Mesenchymal stem cell (in vitro differentiated cells and primary cell): ENCODE measurements around the gene DSEL.
A peak's percentile ranks its signal among the peaks of the same experiment; 100 is the strongest.

Experiments
- DNase-seq: peaks from one replicate; pipeline ENCODE4 v3.0.0-alpha.2; 2013
- H2AFZ ChIP-seq: one replicate; pipeline ENCODE4 v1.6.1; 2013; ENCODE audit warnings: low read depth, mild to moderate bottlenecking, control low read depth, inconsistent platforms, low read length, moderate library complexity
- H2AK5ac ChIP-seq: 2 replicates; pipeline ENCODE4 v1.6.1; 2013; ENCODE audit warnings: low read length, moderate library complexity, mild to moderate bottlenecking, inconsistent platforms; ENCODE audit not compliant: severe bottlenecking
- H2BK120ac ChIP-seq: one replicate; pipeline ENCODE4 v1.6.1; 2013; ENCODE audit warnings: low read depth, mild to moderate bottlenecking, inconsistent platforms, low read length, moderate library complexity
- H2BK12ac ChIP-seq, 2 experiments: one replicate each; pipeline ENCODE4 v1.6.1; 2013; ENCODE audit warnings: inconsistent platforms in 2 of 2, low read length in 2 of 2, mild to moderate bottlenecking in 2 of 2, moderate library complexity in 2 of 2, control low read depth in 1 of 2
- H2BK15ac ChIP-seq: one replicate; pipeline ENCODE4 v1.6.1; 2013; ENCODE audit warnings: mild to moderate bottlenecking, low read depth, inconsistent platforms; ENCODE audit not compliant: poor library complexity, severe bottlenecking
- H2BK5ac ChIP-seq: 2 replicates; pipeline ENCODE4 v1.6.1; 2013; ENCODE audit warnings: low read depth, mild to moderate bottlenecking, low read length, control low read depth, inconsistent platforms; ENCODE audit not compliant: poor library complexity, severe bottlenecking
- H3K14ac ChIP-seq, 2 experiments: one replicate each; pipeline ENCODE4 v1.6.1; 2013; ENCODE audit warnings: inconsistent platforms in 2 of 2, low read length in 2 of 2, control low read depth in 1 of 2, mild to moderate bottlenecking in 1 of 2, moderate library complexity in 1 of 2
- H3K18ac ChIP-seq, 2 experiments: one replicate each; pipeline ENCODE4 v1.6.1; 2013; ENCODE audit warnings: inconsistent platforms in 2 of 2, low read length in 2 of 2, control low read depth in 1 of 2, low read depth in 1 of 2, mild to moderate bottlenecking in 1 of 2
- H3K23ac ChIP-seq, 2 experiments: one replicate each; pipeline ENCODE4 v1.6.1; 2013; ENCODE audit warnings: inconsistent platforms in 2 of 2, low read length in 2 of 2, mild to moderate bottlenecking in 2 of 2, moderate library complexity in 2 of 2, control low read depth in 1 of 2
- H3K27ac ChIP-seq: 2 replicates; pipeline ENCODE4 v1.5.1; 2013; ENCODE audit warnings: mild to moderate bottlenecking, moderate library complexity, low read length, control low read depth, inconsistent platforms; ENCODE audit not compliant: poor library complexity, severe bottlenecking
- H3K27me3 ChIP-seq, 2 experiments: 2 replicates each; pipeline versions ENCODE4 v1.6.1 to v1.7.0; 2013; ENCODE audit warnings: low read length in 2 of 2, mild to moderate bottlenecking in 2 of 2, moderate library complexity in 2 of 2, control low read depth in 1 of 2, inconsistent platforms in 1 of 2; ENCODE audit not compliant: control insufficient read depth in 1 of 2, insufficient read depth in 1 of 2
- H3K36me3 ChIP-seq, 2 experiments: 2 replicates each; pipeline versions ENCODE4 v1.6.1 to v1.7.0; 2013; ENCODE audit warnings: low read length in 2 of 2, control low read depth in 1 of 2, inconsistent platforms in 1 of 2, low read depth in 1 of 2, mild to moderate bottlenecking in 1 of 2; ENCODE audit not compliant: insufficient read depth in 2 of 2, control insufficient read depth in 1 of 2
- H3K4ac ChIP-seq, 2 experiments: one replicate each; pipeline ENCODE4 v1.6.1; 2013; ENCODE audit warnings: inconsistent platforms in 2 of 2, low read length in 2 of 2, mild to moderate bottlenecking in 2 of 2, moderate library complexity in 2 of 2, control low read depth in 1 of 2, low read depth in 1 of 2
- H3K4me1 ChIP-seq: 2 replicates; pipeline ENCODE4 v1.6.1; 2013; ENCODE audit warnings: low read depth, low read length, control low read depth; ENCODE audit not compliant: control insufficient read depth, insufficient read depth
- H3K4me2 ChIP-seq: 2 replicates; pipeline ENCODE4 v1.6.1; 2013; ENCODE audit warnings: low read length, mild to moderate bottlenecking, inconsistent platforms; ENCODE audit not compliant: poor library complexity, severe bottlenecking
- H3K4me3 ChIP-seq, 2 experiments: 2 replicates each; pipeline versions ENCODE4 v1.5.1 to v1.7.0; 2013; ENCODE audit warnings: low read length in 2 of 2, mild to moderate bottlenecking in 2 of 2, control low read depth in 1 of 2, low read depth in 1 of 2; ENCODE audit not compliant: insufficient read depth in 1 of 2
- H3K79me1 ChIP-seq: replicated peaks from 2 replicates; pipeline ENCODE4 v1.6.1; 2013; ENCODE audit warnings: mild to moderate bottlenecking, control low read depth, low read length, inconsistent platforms; ENCODE audit not compliant: poor library complexity, severe bottlenecking
- H3K9ac ChIP-seq: 2 replicates; pipeline ENCODE4 v1.7.0; 2013; ENCODE audit warnings: mild to moderate bottlenecking, low read length, moderate library complexity
- H3K9me3 ChIP-seq: 2 replicates; pipeline ENCODE4 v1.7.0; 2013; ENCODE audit warnings: mild to moderate bottlenecking, low read length; ENCODE audit not compliant: control insufficient read depth
- H4K8ac ChIP-seq: one replicate; pipeline ENCODE4 v1.6.1; 2013; ENCODE audit warnings: inconsistent platforms, mild to moderate bottlenecking, low read length, moderate library complexity
- H4K91ac ChIP-seq: one replicate; pipeline ENCODE4 v1.6.1; 2013; ENCODE audit warnings: mild to moderate bottlenecking, low read length, inconsistent platforms
- WGBS: methylation state at CpG from one replicate; pipeline ENCODE4 v1.1.7; 2013; ENCODE audit warnings: mixed read lengths; 5-methylcytosine and 5-hydroxymethylcytosine counted together

The DSEL gene

DNA sequence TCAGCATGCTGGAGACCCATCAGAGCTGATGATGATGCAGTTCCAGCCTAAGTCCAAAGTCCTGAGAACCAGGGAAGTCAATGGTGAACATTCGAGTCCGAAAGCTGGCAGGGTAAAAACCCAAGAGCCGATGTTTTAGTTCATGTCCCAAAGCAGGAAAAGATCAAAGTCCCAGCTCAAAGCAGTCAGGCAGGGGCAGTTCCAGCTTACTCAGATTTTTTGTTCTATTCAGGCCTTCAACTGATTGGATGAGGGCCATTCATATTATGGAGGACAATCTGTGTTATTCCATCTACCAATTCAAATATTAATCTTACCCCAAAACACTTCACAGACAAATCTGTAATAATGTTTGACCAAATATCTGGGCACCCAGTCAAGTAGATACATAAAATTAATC is 38.3 kb downstream of the DSEL start:
- WGBS = 95% methylated on average over 3 of the region's 3 CpGs
- Histone ChIP-seq H3K79me1 (no peaks in the 10 kb centered on the region), H3K14ac (no peak overlapping the region), H3K23ac (no peak overlapping the region), H3K18ac (no peak overlapping the region), H3K36me3 (no peaks in the 10 kb centered on the region), H3K4me3 (no peak overlapping the region), H3K9ac (no peak overlapping the region), H2AFZ (no peak overlapping the region), H2BK5ac (no peak overlapping the region), H3K27me3 (no peaks in the 10 kb centered on the region), H4K91ac (no peak overlapping the region), H3K9me3 (no peaks in the 10 kb centered on the region), H3K4me1 (no peaks in the 10 kb centered on the region), H4K8ac (no peak overlapping the region), H2BK15ac (no peak overlapping the region), H2AK5ac (no peak overlapping the region), H3K4ac (no peak overlapping the region), H2BK12ac (peak overlapping the region in 1 of 2 experiments; percentile 42), H3K27ac (no peak overlapping the region), H2BK120ac (no peak overlapping the region), H3K4me2 (no peak overlapping the region)
- no peak for DNase-seq

- Histone ChIP-seq H3K4me3 (no peak overlapping the region), H2AK5ac (no peak overlapping the region), H3K4me2 (no peak overlapping the region), H4K91ac (no peak overlapping the region), H2BK120ac (no peak overlapping the region), H3K9ac (no peak overlapping the region), H4K8ac (no peak overlapping the region), H3K4me1 (no peaks in the 10 kb centered on the region), H3K27me3 (no peaks in the 10 kb centered on the region), H3K27ac (no peak overlapping the region), H3K9me3 (no peaks in the 10 kb centered on the region), H3K36me3 (no peaks in the 10 kb centered on the region), H2AFZ (no peak overlapping the region), H2BK15ac (no peak overlapping the region), H3K18ac (no peak overlapping the region), H3K79me1 (no peaks in the 10 kb centered on the region), H2BK5ac (no peak overlapping the region), H2BK12ac (no peak overlapping the region), H3K23ac (no peak overlapping the region), H3K4ac (no peak overlapping the region), H3K14ac (no peak overlapping the region)
- DNase-seq = no peak
- WGBS = 57% methylated on average over 1 of the region's 2 CpGs
Measured at GRCh38 chr18:67477522-67477921, 39.0 kb downstream of the DSEL start.

DNA sequence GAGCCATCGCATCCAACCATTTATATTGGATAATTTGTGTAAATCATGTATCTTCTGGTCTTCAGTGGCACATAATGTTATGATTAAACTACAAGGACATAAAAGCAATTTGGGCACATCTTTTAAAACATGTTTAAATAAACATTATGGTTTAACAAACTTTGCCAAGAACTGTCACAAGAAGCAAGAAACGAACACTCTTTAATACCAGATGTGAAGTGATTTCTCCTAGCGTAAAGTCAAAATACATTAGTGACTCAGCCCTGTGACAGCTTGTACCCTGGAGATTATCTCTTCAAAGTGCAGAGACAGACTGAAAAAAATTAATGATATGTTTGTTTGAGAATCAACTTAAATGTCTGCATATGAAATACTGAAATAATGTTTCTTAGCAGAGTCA is 39.9 kb downstream of the DSEL start:
- no peaks in the 10 kb centered on the region for H3K36me3 ChIP-seq
- H3K4ac ChIP-seq = no peak overlapping the region
- H2BK12ac ChIP-seq = no peak overlapping the region
- no peak overlapping the region for H3K14ac ChIP-seq
- H4K8ac ChIP-seq = no peak overlapping the region
- no peak overlapping the region for H2BK15ac ChIP-seq
- H3K27ac ChIP-seq = no peak overlapping the region
- H3K9me3 ChIP-seq = no peaks in the 10 kb centered on the region
- no peak overlapping the region for H3K23ac ChIP-seq
- no peak overlapping the region for H2BK5ac ChIP-seq
- H3K18ac ChIP-seq = no peak overlapping the region
- H3K4me3 ChIP-seq = no peak overlapping the region
- H3K9ac ChIP-seq = no peak overlapping the region
- no peak overlapping the region for H2BK120ac ChIP-seq
- WGBS = 46% methylated on average over 2 of the region's 3 CpGs
- H2AFZ ChIP-seq = no peak overlapping the region
- H3K4me1 ChIP-seq = no peaks in the 10 kb centered on the region
- H3K79me1 ChIP-seq = no peaks in the 10 kb centered on the region
- no peak overlapping the region for H2AK5ac ChIP-seq
- no peak overlapping the region for H4K91ac ChIP-seq
- peak; percentile 28 for DNase-seq
- no peak overlapping the region for H3K4me2 ChIP-seq
- H3K27me3 ChIP-seq = no peaks in the 10 kb centered on the region

DNA sequence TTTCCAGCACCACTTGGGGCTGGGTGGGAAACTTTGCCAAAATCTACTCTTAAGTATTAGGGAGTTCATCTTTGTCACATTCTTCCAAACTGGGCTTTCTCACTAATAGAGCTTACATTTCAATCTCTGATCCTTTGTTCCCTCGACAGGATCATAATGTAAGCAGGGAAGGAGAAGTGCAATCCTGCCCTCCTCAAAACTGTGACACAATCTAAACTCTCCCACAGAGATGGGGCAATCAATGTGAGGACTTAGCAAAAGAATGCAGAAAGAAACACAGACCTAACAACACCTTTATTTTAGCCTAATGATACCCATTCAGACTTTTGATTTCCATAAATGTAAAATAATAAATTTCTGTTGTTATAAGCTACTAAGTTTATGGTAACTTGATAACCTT is 40.8 kb downstream of the DSEL start:
- H3K4ac ChIP-seq = no peak overlapping the region
- no peaks in the 10 kb centered on the region for H3K27me3 ChIP-seq
- no peak overlapping the region for H3K14ac ChIP-seq
- no peak overlapping the region for H3K4me3 ChIP-seq
- no peaks in the 10 kb centered on the region for H3K79me1 ChIP-seq
- H2BK120ac ChIP-seq = no peak overlapping the region
- H3K9ac ChIP-seq = no peak overlapping the region
- peak overlapping the region in 1 of 2 experiments; percentile 4 for H3K18ac ChIP-seq
- peak; percentile 49 for DNase-seq
- no peak overlapping the region for H2BK15ac ChIP-seq
- no peak overlapping the region for H4K91ac ChIP-seq
- no peak overlapping the region for H2BK5ac ChIP-seq
- peak overlapping the region in 1 of 2 experiments; percentile 11 for H2BK12ac ChIP-seq
- WGBS = 69% methylated on average over 1 of the region's 1 CpG
- no peak overlapping the region for H2AFZ ChIP-seq
- H3K27ac ChIP-seq = no peak overlapping the region
- H4K8ac ChIP-seq = no peak overlapping the region
- H3K23ac ChIP-seq = no peak overlapping the region
- no peak overlapping the region for H2AK5ac ChIP-seq
- no peak overlapping the region for H3K4me2 ChIP-seq
- H3K9me3 ChIP-seq = no peaks in the 10 kb centered on the region
- no peaks in the 10 kb centered on the region for H3K36me3 ChIP-seq
- no peaks in the 10 kb centered on the region for H3K4me1 ChIP-seq
